Measurements from ENCODE around the gene UBXN7. TPM values are rescaled to one million over a fixed set of nuclear protein-coding genes. Genes with fewer than 3 reads are reported as not detected.
"Not testable (repeated sequence)": the region's sequence is repeated elsewhere in the genome, so short reads cannot be mapped to it uniquely, and the experiment has no call there.

UBXN7 gene
- total and polyA plus RNA-seq, 2 donors (not counting 1 experiment from before 2014, with no cell fraction given): 28.1 to 34.8 TPM

DNA sequence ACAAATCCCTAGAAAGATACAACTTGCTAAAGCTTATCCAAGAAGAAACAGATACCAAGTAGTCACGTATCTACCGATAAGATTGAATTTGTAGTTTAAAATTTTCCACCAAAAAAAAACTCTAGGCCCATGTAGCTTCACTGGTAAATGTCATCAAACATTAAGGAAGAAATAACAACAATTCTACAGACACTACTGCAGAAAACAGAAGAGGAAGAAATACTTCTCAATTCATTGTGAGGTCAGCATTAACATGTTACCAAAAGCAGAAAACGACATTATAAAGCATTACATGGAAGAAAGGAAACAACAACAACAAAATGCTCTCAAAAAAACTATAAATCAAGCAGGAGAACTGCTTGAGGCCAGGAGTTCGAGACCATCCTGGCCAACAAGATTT, 66.5 kb downstream of the UBXN7 start:
- Histone ChIP-seq H4K20me1 (ENCODE audit: control insufficient read depth, extremely low read depth, insufficient read depth, low read length) (no peaks in the 10 kb centered on the region), H3K36me3 (ENCODE audit: control insufficient read depth, insufficient read depth, low read length) (no peaks in the 10 kb centered on the region), H3K79me2 (ENCODE audit: control insufficient read depth, insufficient read depth, low read length) (no peaks in the 10 kb centered on the region), H3K4me2 (ENCODE audit: extremely low read depth, insufficient read depth, low read length) (no peak overlapping the region), H3K9ac (ENCODE audit: insufficient read depth, low read length) (no peak overlapping the region), H3K27ac (ENCODE audit: insufficient read depth, low read length) (no peak overlapping the region), H3K4me1 (ENCODE audit: control insufficient read depth, extremely low read depth, insufficient read depth, low read length) (no peaks in the 10 kb centered on the region), H3K9me3 (ENCODE audit: control insufficient read depth, insufficient read depth, low read depth, low read length) (no peaks in the 10 kb centered on the region), H2AFZ (ENCODE audit: low read length) (no peak overlapping the region), H3K27me3 (ENCODE audit: control insufficient read depth, insufficient read depth, low read length) (no peaks in the 10 kb centered on the region), H3K4me3 (replicated peaks in 1 of 4; ENCODE audit: control extremely low read depth in 1 of 4, insufficient read depth in 1 of 4, low read depth in 3 of 4, low read length in 4 of 4) (no peak overlapping the region)
- DNase-seq (ENCODE audit: low read depth in 2 of 2): no peak
- TF ChIP-seq EZH2 (IDR thresholded peaks at IDR 0.05; ENCODE audit: low read length, missing control alignments): no peak
- TF ChIP-seq, protein P1, sequence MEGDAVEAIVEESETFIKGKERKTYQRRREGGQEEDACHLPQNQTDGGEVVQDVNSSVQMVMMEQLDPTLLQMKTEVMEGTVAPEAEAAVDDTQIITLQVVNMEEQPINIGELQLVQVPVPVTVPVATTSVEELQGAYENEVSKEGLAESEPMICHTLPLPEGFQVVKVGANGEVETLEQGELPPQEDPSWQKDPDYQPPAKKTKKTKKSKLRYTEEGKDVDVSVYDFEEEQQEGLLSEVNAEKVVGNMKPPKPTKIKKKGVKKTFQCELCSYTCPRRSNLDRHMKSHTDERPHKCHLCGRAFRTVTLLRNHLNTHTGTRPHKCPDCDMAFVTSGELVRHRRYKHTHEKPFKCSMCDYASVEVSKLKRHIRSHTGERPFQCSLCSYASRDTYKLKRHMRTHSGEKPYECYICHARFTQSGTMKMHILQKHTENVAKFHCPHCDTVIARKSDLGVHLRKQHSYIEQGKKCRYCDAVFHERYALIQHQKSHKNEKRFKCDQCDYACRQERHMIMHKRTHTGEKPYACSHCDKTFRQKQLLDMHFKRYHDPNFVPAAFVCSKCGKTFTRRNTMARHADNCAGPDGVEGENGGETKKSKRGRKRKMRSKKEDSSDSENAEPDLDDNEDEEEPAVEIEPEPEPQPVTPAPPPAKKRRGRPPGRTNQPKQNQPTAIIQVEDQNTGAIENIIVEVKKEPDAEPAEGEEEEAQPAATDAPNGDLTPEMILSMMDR (conservative IDR thresholded peaks at IDR 0.05 in 1 of 2, IDR thresholded peaks at IDR 0.05 in 1 of 2; ENCODE audit: low read depth in 1 of 2, low read length in 2 of 2): no peak

DNA sequence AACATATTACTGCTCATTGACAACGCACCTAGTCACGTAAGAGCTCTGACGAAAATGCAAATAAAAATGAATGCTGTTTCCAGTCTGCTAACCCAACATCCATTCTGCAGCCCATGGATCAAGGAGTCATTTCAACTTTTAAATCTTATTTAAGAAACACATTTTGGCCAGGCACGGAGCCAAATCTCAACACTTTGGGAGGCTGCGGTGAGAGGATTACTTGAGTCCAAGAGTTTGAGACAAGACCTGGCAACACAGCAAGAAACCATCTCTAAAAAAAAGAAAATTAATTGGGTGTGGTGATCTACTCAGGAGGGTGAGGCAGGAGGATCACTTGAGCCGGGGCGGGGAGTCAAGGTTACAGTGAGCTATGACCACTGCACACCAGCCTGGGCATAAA, 71.6 kb downstream of the UBXN7 start:
- Histone ChIP-seq H3K36me3 (ENCODE audit: control insufficient read depth, insufficient read depth, low read length) (peaks cover 3% of the 10 kb centered on the region), H3K9me3 (ENCODE audit: control insufficient read depth, insufficient read depth, low read depth, low read length) (no peaks in the 10 kb centered on the region), H3K9ac (ENCODE audit: insufficient read depth, low read length) (no peak overlapping the region), H3K4me2 (ENCODE audit: extremely low read depth, insufficient read depth, low read length) (no peak overlapping the region), H3K4me3 (replicated peaks in 1 of 4; ENCODE audit: control extremely low read depth in 1 of 4, insufficient read depth in 1 of 4, low read depth in 3 of 4, low read length in 4 of 4) (no peak overlapping the region), H2AFZ (ENCODE audit: low read length) (no peak overlapping the region), H3K4me1 (ENCODE audit: control insufficient read depth, extremely low read depth, insufficient read depth, low read length) (no peaks in the 10 kb centered on the region), H3K27ac (ENCODE audit: insufficient read depth, low read length) (no peak overlapping the region), H3K79me2 (ENCODE audit: control insufficient read depth, insufficient read depth, low read length) (no peaks in the 10 kb centered on the region), H4K20me1 (ENCODE audit: control insufficient read depth, extremely low read depth, insufficient read depth, low read length) (no peaks in the 10 kb centered on the region), H3K27me3 (ENCODE audit: control insufficient read depth, insufficient read depth, low read length) (no peaks in the 10 kb centered on the region)
- no peak for TF ChIP-seq EZH2 (IDR thresholded peaks at IDR 0.05; ENCODE audit: low read length, missing control alignments)
- TF ChIP-seq, protein P1 (conservative IDR thresholded peaks at IDR 0.05 in 1 of 2, IDR thresholded peaks at IDR 0.05 in 1 of 2; ENCODE audit: low read depth in 1 of 2, low read length in 2 of 2): no peak
- peak; percentile 14 to 15 for DNase-seq (ENCODE audit: low read depth in 2 of 2)

GRCh38 chr3:196358540-196358939, 73.7 kb downstream of the UBXN7 start:
- H2AFZ ChIP-seq (ENCODE audit: low read length); H3K4me2 ChIP-seq (ENCODE audit: extremely low read depth, insufficient read depth, low read length); H3K9me3 ChIP-seq (ENCODE audit: control insufficient read depth, insufficient read depth, low read depth, low read length); H3K9ac ChIP-seq (ENCODE audit: insufficient read depth, low read length); H3K4me1 ChIP-seq (ENCODE audit: control insufficient read depth, extremely low read depth, insufficient read depth, low read length); DNase-seq (ENCODE audit: low read depth in 2 of 2); H3K27ac ChIP-seq (ENCODE audit: insufficient read depth, low read length); H3K4me3 ChIP-seq (replicated peaks in 1 of 4; ENCODE audit: control extremely low read depth in 1 of 4, insufficient read depth in 1 of 4, low read depth in 3 of 4, low read length in 4 of 4); H3K27me3 ChIP-seq (ENCODE audit: control insufficient read depth, insufficient read depth, low read length); H3K79me2 ChIP-seq (ENCODE audit: control insufficient read depth, insufficient read depth, low read length); H4K20me1 ChIP-seq (ENCODE audit: control insufficient read depth, extremely low read depth, insufficient read depth, low read length); H3K36me3 ChIP-seq (ENCODE audit: control insufficient read depth, insufficient read depth, low read length): not testable (repeated sequence)
